ENCODE results near the gene BLACAT1.
"Not testable (repeated sequence)": the region's sequence is repeated elsewhere in the genome, so short reads cannot be mapped to it uniquely, and the experiment has no call there.

Gene BLACAT1

DNA sequence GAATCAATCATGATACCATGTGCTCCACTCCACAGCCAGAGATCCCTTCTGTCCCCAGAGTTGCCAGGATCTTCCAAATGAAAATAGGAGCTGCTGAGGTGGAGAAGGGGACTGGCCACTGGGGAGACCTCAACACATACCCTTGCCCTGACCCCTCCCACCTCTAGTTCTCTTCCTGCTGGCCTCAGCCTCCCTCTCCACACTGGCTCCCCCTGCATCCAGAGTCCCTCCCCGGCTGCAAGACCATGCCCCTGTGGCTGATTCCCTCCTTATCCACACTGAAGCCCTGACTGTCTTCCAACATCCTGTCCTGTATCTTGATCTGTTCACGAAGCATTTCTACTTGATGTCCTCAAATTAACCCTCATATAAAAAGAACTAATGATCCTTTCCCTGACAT, 27.5 kb upstream of the BLACAT1 start:
- DNase-seq, result no peak

DNA sequence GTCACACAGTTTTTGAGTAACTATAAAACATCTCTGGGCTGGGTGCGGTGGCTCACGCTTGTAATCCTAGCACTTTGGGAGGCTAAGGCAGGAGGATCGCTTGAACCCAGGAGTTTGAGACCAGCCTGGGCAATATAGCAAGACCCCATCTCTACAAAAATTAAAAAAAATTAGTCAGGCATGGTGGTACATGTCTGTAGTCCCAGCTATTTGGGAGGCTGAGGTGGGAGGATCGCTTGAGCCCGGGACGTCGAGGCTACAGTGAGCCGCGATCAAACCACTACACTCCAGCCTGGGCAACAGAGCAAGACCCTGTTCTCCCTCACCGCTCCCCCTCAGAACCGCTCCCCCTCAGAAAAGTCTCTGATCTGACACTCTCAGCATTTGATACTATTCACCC, 26.7 kb upstream of the BLACAT1 start:
- not testable (repeated sequence) for DNase-seq

DNA sequence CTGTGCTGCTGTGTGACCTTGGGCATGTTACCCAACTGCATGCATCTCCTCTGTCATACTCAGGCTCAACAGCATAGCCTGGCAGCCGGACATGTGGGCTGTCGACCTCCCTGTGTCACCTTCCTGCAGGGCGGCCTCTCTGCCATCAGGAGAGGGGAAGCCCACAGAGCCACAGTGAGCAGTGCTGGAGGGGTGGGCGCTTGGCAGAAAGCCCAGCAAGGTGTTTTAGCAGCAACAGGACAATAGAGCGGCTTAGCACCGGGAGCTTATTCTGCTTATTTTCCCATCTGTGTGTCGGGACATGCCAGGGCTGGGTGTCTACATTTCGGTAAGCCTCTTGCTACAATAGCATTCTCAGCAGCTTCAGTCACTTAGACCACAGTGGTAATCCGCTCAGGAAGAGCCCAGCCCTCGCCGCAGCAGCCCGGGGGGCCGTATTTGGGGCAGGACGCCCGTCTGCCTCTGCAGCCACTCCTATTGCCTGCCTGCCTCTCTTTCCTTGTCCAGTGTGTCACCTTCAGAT, 25.8 kb upstream of the BLACAT1 start:
- DNase-seq, result no peak

DNA sequence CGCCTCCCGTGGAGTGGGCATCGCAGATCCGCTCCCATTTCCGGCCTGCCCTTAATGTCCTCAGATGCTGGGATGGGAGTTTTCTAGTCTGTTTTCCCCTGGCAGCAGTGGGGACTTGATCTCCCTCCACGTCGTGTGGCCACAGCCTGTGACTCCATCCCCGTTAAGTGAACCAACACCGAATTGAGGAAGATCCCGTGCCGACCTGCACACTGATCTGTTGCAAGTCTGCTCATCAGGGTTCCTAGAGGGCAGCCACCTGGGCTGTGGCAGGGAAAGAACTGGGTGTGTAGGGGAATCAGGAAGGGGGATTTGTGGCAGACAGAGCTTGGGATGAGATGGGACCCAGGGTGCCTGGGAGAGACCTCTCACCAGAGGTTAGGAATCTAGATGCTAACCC, 25.4 kb upstream of the BLACAT1 start:
- no peak for DNase-seq

DNA sequence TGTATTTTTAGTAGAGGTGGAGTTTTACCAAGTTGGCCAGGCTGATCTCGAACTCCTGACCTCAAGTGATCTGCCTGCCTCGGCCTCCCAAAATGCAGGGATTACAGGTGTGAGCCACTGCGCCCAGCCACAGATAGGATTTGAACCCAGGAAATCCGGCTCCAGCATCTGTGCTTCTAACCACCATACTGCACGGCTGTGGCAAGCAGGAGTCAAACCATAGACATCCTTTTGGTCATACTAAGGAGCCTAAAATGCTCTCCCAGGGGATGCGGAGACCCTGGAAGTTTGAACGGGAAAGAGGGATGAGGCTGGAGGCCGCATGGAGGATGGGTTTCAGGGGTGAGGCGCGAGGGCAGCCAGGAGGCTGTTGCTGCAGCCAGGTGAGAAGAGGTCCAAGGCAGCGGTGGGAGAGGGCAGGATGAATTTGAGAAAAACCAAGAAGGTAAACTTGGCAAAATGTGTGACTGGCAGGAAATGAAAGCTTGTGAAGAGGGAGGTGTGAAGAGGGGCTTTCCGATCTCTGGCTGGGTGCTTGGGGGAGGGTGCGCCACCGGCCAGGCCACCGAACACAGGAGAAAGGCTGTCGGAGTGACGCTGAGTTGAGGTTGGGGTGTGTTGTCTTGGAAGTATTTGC, 24.6 kb upstream of the BLACAT1 start:
- no peak for DNase-seq

DNA sequence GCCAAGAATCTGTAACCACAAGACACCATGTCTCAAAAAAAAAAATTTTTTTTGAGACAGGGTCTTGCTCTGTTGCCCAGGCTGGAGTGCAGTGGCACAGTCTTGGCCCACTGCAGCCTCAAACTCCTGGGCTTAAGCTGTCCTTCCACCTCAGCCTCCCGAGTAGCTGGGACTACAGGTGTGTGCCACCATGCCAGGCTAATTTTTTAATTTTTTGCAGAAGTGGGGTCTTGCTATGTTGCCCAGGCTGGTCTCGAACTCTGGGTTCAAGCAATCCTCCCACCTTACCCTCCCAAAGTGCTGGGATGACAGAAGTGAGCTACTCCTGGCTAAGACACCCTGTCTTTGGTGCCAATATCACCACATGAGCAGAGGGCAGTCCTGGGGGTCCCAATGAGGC, 23.1 kb upstream of the BLACAT1 start:
- not testable (repeated sequence) for DNase-seq

DNA sequence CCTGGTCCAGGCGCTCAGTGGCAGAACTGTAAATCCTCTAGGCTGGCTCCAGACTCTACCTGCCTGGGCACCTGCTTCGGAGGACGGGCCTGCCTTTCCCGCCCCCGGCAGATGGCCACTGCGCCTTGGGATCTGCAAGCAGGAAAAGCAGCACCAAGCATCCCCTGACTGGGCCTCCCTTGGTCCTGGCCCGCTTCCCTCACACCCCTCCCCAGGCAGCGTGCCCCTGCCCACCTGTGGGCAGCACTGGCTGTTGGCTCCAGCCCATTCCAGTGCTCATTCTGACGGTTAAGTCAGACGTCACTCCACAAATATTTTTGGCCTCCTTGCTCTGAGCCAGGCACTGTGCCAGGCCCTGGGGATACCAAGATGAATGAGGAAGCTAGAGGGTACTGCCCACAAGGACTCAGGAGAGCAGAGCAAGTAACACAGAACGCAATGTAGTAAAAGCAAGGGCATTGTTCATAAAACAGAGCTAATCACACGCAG, 22.0 kb upstream of the BLACAT1 start:
- no peak for DNase-seq

DNA sequence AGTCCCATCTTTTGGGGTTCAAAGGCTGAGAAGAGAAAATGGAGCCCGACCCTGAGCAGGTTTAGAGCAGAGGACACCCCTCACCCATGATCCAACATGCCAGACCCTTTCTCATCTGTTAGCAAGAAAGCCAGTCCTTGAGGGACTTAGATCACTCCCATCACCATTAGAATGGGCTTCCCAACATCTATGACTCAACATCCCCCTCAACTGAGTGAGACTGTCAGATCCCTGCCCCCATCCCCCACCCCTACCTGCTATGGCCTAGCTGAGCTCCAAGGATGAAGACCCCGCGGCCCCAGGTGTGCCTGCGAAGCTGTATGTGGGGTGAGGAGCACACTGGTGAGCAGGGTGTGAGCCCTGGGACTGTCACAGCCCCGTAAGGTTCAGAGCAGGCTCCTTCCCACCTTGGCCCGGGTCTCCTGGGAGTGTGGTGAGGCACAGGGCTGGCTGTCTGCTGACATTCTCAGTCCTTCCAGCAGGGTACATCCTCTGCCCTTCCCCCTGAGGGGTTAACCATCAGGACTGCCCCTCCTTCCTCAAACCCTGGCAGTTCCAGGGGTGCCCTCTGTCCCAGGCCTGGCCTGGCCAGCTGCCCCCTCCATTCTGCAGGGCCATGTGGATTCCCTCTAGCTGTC, 21.4 kb upstream of the BLACAT1 start:
- no peak for DNase-seq

DNA sequence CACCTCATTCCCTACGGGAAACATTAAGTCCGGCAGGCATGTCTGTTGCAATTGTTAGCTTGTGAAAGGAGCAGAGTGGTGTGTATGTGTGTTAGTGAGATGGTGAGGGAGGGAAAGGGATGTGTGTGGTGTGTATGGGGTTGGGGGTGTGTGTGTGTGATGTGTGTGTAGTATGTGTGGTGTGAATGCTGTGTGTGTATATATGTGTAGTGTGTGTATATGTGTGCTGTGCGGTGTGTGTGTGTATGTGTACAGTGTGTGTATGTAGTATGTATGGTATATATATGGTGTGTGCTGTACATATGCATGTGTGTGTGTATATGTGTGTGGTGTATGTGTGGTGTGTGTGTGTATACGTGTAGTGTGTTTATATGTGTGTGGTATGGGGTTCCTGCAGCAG, 20.8 kb upstream of the BLACAT1 start:
- no peak for DNase-seq

DNA sequence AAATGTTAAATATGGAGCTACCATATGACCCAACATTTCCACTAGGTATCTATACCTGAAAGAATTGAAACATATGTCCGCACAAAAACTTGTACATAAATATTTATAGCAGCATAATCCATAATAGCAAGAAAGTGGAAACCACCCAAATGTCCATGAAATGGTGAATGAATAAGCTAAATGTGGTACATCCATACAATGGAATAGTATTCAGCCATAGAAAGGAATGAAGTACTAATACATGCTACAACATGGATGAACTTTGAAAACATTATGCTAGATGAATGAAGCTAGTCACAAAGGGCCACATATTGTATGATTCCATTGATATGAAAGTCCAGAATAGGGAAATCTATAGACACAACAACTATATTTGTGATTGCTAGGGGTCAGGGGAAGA, 20.0 kb upstream of the BLACAT1 start:
- no peak for DNase-seq

DNA sequence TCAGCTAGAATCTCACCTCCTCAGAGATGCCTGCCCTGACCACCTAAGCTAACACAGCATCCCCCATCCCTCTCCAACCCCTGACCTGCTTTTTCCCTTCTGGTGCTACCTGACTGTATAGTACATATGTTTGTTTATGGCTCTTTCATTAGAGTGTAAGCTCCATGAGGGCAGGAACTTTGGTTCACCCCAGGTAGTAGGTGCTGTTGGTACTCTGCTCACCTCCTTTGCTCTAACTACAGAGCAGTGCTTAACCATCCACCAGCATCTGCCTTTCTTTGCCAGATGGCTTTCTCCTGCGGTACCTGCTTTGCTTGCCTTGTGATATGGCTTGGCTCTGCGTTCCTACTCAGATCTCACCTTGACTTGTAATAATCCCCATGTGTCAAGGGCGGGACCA, 18.7 kb upstream of the BLACAT1 start:
- no peak for DNase-seq

DNA sequence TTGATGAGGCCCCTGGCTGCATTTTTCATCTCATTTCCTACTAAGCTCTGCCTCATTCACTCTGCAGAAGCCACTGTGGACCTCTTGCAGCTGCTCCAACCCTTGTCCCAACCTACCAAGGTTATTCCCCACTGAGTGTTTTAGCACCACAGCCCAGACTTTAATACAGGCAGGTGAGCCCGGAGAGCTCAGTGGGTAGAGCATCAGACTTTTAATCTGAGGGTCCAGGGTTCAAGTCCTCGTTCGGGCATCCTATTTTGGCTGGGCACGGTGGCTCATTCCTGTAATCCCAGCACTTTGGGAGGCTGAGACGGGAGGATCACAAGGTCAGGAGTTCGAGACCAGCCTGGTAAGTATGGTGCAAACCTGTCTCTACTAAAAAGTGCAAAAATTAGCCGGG, 18.1 kb upstream of the BLACAT1 start:
- no peak for DNase-seq

DNA sequence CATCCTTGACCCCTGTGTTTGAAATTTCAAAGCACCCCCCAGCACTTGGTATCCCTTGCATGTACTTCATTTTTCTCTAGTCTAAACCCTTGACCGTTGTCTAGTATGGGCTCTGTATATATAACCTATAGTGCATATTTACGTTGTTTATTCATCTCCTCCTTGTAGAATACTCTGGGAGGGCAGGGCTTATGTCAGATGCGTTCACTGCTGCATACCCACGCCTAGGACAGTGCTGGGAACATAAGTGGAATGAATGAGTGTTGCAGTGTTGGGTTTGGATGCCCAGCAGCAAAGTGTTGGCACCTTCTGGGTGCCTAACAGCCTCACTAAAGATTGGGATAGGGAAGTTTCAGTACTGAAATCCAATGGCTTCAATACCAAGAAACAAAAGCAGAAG, 17.6 kb upstream of the BLACAT1 start:
- DNase-seq, result no peak

DNA sequence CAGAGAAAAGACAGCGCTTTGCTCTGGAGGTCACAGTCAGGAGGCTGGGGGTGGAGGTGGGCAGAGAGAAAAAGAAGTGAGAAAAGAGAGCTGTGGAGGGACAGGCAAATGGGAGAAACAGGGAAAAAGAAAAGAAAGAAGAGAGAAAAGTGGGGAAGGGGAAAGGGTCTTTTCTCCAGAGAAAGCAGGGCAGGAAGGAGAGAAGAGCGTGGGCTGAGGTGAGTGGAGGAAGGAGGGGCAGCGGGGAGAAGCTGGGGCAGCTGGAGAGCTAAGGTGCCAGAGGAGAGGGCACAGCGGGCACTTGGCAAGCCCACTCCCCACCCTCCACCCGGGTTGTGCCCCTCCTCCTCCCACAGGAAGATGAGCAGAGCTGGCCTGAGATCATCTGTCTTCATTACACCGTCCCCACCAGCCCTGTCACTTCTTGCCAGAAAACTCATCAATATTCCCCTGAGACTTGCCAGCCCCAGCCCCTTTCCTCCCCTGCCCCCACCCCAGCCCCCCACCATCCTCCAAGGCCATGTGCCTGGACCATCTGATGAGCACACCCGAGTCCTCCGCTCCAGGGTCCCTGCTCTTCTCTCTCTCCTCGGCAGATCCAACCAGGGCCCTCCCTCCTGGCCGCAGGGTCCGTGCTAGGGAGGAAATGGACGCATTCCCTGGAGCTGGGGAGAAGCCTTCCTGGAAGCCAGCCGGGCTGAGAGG, 17.0 kb upstream of the BLACAT1 start:
- no peak for DNase-seq

DNA sequence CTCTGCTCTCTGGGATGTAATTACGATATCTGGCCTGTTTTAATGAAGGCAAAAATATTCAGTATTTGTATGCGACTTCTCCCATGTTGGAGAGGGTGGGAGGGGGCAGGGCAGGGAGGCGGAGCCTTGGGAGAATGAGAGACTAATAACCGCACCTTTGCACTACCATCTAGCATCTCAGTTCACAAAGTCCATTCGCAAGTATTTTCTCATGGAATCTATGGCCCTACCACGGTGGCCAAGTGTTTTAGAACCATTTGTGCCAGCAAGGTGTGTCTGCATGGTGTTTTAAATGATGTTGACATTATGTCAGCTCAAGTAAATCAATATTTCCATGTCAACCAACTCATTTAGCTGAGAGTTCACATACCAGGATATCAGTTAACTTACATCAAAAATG, 14.3 kb upstream of the BLACAT1 start:
- no peak for DNase-seq

DNA sequence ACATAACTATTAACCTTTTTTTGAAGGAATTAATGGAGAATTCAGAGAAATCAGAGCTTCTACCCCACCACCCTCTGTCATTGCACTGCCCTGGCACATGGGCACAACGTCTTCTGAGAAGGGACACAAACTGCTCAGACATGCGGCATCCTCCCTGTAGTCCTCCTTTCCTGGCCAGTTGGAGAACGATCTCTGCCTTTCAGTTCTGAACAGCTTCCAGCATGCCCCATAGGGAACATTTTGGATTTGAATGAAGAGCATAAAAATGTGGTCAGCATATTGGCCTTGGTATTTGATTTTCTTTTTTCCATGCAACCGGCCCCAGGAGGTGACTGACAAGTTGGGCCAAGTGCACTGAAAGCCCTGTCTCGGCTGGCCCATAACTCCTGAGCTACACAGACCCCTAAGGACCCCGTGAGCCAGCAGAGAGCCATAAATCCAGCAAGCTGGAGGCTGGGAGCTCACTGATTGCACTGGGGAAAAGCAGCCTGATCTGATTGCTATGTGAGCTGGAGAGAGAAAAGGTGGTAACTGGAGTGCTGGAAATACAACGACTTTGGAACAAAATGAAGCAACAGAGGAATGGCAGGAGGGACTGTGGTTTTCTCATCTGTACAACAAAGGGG, 10.9 kb upstream of the BLACAT1 start:
- no peak for DNase-seq

DNA sequence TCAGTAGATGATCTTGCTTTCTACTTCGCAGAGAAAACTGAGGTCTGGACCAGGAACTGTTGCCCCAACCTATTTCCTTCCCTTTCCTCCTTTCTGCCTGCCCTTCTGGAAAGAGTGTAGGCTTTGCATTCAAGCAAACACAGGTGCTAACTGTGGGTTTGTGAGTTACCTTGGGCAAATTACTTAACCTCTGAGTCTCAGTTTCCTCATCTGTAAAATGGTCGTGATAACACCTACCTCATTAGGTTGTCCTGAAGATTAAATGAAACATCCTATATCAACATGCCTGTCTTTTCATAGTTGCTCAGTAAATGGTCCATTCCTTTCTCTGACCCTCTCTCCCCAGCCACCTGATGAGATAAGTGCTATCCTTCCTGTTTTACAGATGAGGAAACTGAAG, 9.5 kb upstream of the BLACAT1 start:
- no peak for DNase-seq

DNA sequence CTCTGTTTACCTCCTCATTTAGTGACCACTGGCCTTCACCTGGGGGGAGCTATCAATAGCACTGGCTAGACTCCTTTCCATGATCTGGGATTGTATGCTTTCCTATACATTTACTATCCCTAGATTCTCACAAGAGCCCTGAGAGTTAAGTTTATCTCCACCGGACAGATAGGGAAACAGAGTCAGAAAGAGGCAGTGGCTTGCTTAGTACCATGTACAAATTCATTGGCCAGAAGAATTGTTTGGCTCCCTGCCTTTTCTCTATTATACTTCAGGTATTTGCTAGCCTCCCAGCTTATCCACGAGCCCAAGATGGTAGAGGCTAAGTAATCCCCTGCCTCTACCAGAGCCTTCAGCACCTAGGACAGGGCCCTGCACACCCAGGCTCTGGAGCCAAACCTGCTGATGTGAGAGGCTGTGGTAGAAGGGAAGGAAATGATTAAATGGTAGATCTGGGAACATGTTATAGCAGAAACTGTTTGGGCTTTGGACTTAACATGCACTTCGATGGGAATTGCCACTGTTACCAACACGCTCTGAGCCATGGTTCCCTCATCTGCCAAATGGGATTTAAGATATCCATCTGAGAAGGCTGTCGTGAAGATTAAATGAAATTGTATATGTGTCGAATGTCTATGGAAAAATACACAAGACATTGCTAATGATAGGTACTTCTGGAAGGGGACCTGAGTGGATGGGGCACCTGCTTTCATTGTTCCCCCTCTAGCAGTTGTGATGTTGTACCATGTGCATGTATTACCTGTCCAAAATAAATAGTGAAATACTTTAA, 3.1 kb upstream of the BLACAT1 start:
- DNase-seq, result no peak

DNA sequence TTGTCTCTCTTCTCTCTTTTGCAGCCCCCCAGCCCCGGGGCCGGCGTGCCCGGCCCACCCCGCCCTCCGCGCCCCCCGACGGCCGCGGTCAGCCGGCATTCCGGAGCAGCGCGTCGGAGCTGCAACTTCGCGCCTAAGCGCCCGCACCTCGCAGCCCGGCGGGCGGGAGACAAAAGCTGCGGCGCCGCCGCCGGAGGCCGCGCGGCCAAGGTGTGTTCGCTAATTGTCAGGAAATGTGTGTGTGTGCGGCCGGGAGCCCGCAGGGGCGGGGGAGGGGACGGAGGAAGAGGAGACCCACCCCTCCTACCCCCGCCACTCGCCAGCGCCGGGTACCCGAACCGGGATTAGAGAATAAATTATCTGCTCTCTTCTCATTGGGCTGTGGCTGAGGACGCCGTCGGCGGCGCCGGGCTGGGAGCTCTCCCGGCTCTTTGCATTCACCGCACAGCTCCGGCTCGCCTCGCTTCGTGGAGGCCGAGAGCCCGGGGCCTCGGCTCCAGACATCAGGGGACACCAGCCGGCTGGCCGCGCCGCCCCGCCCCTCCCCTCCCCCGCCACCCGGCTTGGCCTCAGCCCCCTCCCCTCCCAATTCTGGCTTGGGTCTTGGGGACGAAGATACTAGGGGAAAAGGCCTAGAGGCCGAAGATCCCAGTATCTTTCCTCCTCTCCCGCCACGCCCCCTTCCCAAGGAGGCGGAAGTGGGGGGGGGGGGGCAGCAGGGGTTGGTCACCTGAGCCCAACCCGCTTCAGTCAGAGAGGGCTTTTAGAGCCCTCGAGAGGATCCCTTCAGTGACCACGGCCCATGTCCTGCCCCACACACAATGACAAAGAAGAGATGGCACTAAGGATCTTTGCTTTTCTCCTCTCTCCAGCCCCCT, 1.3 kb upstream of the BLACAT1 start:
- DNase-seq, result no peak

DNA sequence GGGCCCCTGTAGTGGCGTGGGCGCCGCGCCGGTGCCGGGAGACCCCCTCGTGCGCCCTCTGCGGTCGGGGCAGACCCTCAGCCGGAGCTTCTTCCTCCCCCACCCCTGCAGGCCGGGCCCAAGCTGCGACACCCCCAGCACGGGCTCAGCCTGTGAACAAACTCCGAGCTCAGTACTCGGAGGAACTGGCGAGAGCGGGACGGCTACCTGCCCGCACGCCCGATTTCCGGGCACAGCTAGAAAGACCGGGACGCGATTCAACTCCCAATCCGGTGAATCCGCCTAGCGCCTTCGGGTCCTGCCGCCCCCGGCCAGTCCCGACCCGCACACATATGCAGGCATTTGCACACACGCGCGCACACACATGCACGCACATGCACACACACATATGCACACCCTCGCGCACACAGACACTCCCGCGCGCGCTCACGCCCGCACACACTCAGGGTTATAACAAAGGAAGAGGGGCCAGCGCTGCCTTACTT, 580 bp upstream of the BLACAT1 start:
- DNase-seq, result no peak

DNA sequence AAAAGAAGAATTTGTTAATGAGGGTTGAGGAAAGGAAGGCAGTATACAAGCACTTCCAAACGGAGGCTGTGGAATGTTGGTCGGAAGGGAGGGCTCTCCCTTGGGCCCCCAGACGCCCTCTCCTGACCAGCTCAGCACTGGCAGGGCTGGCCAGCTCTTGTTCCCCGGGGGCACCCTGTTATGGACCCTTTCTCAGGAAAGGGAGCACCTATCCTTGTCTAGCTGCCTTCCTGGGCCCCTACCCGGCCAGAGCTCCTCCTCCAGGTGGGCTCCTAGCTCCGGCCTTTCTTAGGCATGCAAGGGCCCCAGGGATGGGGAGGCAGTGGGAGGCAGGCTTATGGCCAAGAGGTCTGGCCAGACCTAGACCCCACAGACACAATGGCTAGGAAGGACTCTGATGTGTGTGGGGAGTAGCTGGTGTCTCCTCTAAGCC, 926 bp downstream of the BLACAT1 start:
- DNase-seq, result no peak

DNA sequence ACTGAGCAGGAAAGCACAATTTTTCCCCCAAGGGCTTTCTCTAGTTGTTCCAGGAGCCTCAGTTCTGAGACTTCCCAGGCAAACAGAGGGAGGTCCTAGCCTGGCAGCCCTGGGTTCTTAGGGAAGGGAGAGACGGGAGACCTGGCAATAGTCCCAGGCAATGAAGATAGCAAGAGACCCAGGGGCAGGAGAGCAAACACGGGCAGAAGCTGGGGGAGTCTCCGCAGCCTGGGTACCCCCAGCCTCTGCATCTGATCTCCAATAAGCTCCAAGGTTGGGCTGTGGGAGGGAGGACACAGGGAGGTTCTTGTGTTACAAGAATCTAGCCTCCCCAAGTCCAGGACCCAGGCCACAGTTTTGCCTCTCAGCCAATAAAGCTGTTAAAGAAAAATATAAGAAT, 2.4 kb downstream of the BLACAT1 start:
- no peak for DNase-seq
